Stimulated activated CD8-positive, alpha-beta memory T cell treated with anti-CD3 and anti-CD28 coated beads, Interleukin-7, amount 100 ng/mL, for 4 hours (primary cell): ENCODE measurements around the gene DDX10.

Source experiments
- DNase-seq, 2 donors: peaks; one replicate each; pipeline ENCODE4 v3.0.0-alpha.2; 2020; ENCODE audit warnings: low read depth in 2 of 2

The DDX10 gene

GRCh38 chr11:108938604-108939003, 273.7 kb downstream of the DDX10 start:
- no peak for DNase-seq

- DNase-seq: no peak
These were observed 274.3 kb downstream of the DDX10 start for GRCh38 chr11:108939135-108939534.

- no peak for DNase-seq
These were observed 279.0 kb downstream of the DDX10 start for GRCh38 chr11:108943853-108944252.

GRCh38 chr11:108944471-108945178, 279.8 kb downstream of the DDX10 start:
- DNase-seq: no peak

DNA sequence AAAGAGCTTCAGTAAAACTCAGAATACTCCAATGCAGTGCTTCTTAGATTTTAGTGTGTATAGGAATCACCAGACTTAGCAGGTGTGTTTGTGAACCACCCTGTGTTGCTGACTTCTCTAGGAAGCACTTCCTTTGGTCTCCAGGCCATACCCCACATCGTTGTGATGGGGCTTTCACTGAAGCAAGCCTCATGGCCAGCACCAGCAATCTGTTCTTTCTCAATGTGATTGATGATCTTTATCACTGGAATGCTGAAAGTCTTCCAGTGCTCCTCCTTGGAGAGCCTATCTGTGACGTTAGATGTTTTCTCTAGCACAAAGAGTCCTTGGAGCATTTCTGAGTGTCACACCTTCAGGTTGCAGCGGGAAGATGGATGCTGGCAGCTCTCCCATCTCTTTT, 280.5 kb downstream of the DDX10 start:
- no peak for DNase-seq

DNA sequence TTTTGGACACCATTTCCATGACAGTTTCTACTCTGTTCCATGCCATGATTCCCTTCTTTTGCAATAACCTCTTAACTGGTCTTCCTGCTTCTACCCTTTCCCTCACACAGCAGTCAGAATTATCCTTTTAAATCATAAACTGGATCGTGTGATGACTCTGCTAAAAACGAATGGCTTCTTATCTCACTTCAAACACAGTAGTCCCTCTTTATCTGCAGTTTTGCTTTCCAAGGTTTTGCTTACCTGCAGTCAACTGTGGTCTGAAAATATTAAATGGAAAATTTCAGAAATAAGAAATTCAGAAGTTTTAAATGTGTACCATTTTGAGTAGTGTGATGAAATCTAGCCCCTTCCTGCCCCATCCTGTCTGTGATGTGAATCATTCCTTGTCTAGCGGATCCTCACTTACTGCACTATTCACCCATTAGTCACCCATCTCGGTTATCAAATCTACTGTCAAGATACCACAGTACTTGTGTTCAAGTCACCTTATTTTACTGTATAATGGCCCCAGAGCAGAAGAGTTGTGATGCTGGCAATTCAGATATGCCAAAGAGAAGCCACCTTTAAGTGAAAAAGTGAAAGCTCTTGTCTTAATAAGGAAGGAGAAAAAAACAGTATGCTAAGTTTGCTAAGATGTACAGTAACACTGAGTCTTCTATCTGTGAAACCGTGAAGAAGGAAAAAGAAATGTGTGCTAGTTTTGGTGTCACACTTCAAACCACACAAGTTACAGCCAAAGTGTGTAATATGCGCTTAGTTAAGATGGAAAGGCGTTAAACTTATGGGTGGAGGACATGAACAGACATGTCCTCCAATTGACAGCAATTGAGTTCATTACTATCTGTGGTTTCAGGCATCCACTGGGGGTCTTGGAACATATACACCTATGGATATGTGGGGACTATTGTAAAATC, 283.0 kb downstream of the DDX10 start:
- no peak for DNase-seq

DNA sequence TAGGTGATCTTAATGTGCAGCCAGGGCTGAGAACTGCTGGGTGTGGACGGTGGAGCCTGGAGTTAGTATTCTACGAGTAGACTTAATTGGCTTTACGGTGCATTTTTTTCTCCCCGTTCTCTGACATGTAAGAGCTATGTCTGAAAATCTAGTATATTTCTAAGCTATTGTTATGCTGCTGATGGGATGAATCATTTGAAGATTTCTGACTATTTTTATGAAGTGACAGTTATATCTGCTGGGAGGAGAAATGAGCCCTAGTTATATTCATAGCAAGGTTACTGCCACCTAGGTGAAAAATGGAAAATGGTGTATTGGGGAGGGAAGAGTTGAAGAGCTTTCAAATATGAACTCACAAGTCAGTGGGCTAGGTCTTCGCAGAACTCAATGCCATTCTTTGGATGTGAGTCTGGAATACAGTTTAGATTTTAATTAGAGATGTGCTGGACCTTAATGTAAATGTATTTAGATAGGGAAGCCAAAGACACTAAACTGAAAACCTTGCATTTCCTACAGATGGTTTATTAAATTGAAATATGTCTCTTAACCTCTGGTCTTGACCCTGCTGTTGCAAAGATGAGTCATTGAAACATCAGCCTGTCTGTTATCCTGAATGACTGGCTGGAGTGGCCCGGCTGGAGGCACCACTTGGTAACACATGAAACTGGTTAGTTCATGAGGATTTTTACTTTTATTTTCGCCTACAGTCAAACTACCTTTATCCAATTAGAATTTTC, 293.7 kb downstream of the DDX10 start:
- no peak for DNase-seq

DNA sequence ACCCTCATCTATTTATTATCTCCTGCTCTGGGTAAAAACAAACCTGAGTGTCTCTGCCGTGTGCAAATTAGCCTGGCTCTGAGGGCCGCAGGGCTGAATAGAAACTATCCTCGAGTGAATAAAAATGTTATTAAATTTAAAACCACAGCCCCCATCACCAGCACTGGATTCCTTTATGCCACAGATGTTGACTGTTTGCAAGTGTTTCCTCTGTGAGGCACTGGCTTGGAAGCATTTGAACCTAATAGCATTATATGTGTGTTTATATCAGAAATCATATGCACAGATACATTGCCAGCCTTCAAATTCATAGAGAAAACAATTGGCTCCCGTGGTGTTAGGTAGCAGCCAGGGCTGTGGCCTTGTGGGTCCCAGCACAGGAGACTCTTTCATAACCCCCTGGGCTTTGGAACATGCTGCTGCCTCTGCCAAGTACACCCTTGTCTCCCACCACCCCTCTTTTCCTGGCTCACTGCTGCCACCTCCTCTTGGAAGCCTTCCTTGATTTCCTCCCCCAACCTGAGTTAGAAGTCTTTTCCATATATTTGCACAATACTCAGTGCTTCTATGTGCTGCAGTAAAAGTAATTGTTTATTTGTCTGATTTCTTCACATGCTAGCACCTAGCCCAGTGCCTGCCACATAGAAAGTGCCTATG, 294.4 kb downstream of the DDX10 start:
- DNase-seq: no peak

DNA sequence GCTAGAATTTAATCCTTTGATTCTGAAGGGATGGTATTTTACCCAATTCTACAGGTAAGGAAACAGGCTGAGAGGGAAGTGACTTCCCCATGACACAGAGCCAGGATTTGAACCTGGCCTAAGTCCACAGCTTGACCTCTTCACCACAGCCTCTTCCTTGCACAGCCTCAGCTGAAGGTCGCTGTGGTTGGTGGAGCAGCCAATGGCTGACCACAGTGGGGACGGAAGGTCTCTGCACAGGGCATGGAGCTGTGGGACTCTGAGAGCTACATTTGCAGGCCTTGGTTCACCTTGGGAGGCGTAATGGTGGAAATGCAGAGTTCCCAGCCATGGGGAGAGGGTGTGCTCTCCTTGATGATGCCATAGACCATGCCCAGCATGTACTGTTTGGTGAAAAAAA, 295.0 kb downstream of the DDX10 start:
- DNase-seq: no peak

GRCh38 chr11:108960501-108960900, 295.6 kb downstream of the DDX10 start:
- DNase-seq: no peak

DNA sequence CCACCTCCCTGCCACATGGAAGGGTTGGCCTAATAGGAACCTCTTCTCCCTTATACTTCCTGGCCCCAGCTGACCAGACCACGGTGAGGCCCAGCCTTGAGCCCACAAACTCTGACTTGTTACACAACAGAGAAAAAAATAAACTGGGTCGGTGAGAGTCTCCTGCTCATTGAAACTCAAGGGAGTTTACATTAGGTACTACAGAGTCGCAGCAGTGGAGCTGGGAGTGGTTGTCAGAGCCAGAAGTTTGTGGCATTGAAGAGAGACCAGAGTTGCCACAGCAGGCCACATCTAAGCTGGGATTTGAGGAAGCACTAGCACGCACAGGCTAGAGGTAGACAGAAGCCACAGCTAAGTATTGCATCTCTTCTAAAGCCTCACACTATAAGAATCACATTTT, 296.2 kb downstream of the DDX10 start:
- no peak for DNase-seq

DNA sequence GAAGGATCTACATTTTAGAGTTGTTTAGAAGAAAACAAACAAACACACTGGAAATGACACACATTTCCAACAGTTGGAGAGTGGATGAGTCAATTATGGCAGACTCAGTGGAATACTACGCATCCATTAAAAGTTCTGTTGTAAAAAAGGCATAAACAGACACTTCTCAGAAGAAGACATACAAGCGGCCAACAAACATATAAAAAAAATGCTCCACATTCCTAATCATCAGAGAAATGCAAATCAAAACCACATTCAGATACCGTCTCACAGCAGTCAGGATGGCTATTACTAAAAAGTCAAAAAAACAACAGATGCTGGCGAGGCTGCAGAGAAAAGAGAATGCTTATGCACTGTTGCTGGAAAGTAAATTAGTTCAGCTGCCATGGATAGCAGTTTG, 298.2 kb downstream of the DDX10 start:
- no peak for DNase-seq

- DNase-seq: no peak
These were observed 300.6 kb downstream of the DDX10 start for GRCh38 chr11:108965306-108966001.

GRCh38 chr11:108966206-108966605, 301.3 kb downstream of the DDX10 start:
- no peak for DNase-seq

DNA sequence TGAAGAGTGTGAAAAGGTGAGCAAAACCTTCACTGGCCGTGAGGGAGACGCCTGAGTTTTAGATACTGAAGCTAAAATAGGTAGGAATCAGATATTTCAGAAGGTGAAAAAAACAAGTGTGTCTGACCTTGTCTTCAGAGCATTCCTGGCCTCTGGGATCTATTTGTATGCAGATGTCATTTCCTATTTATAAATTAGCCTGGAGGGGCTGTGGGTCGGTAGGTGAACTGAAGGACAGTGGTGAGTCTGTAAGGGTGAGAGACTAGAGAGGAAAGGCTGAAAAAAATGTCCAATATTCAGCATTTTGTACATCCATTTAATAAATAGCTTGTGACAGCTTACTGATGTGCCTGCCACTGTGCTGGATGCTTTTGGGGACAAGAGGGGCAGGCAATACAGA, 302.1 kb downstream of the DDX10 start:
- no peak for DNase-seq

DNA sequence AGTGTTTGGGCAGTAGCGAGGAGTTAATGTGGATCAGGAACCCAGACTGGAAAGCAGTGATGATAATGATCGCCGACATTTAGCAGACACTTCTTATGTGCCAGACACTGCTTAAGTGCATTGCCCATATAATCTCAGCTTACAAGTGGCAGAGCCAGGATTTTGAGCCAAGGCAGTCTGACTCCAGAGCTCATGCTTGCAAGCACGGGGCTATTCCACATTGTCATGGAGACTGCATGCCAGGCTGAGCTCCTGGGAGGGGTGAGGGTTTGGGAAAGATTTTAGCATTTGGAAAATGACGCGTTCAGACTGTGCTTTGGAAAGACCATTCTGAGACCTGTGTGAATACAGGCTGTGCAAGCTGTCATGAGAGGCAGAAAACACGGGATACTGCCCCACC, 302.7 kb downstream of the DDX10 start:
- DNase-seq: no peak

GRCh38 chr11:108970221-108970991, 305.5 kb downstream of the DDX10 start:
- DNase-seq: no peak

DNA sequence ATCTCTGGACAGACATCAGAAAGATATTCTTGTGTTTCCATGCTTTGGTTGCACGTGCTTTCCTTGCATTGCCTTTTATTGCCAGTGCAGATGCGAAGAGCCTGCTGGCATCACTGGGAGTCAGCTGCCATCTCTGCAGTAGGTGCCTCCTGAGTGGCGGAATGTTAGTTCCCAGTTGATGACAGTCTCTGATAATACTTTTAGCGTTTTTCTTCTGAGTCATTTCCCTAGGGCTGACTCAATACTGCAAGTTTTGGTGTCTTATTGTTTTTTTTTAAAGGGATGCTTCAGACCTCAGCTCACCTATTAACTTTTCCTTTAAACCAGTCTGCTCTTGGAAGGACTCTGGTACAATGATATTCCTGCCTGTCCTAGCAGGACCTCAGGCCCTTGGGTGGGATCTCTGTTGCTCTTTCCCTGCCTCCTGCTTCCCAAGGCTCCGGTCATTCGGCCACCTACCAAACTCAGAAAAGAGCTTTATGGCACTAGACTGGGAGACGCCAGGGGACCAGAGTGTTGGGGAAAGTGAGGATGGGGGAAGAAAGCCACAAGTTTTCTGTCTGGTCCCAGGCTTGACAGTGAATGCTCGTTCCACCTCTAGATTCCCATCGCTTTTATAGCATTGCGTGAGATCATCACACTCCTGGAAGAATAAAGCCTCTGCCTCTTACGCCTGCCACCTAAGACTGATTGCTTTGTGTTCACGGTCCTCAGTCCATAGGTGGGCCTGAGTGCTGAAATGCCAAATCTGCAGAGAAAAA, 308.7 kb downstream of the DDX10 start:
- DNase-seq: no peak

- DNase-seq: no peak
These were observed 310.2 kb downstream of the DDX10 start for GRCh38 chr11:108975026-108975425.

- no peak for DNase-seq
These were observed 310.8 kb downstream of the DDX10 start for GRCh38 chr11:108975641-108976071.
